Naive thymus-derived CD8-positive, alpha-beta T cell (primary cell): ENCODE data around the gene SYCP2L. TPM values are rescaled to one million over a fixed set of nuclear protein-coding genes. Genes with fewer than 3 reads are reported as not detected.
"Not testable (repeated sequence)": the region's sequence is repeated elsewhere in the genome, so short reads cannot be mapped to it uniquely, and the experiment has no call there.

Experiments
- ATAC-seq, 2 donors: fragments of 150-1000 bp; cut with Tn5 transposase in 1 of 2; sonication (Bioruptor Pico), chemical (Tn5 transposase) in 1 of 2; 1 replicate in 1 of 2; 2 replicates in 1 of 2; pipeline ENCODE4 v1.10.0; 2021; ENCODE audit warnings: mild to moderate bottlenecking in 2 of 2, moderate library complexity in 2 of 2
- POLR2A ChIA-PET: fragments of 350-600 bp; sonication (Branson Sonifier 250); formaldehyde crosslinking; loops from one replicate; lab custom pipeline; 2021; ENCODE audit warnings: antibody characterized with exemption; lab: Charles Lee
- DNase-seq, 10 donors: peaks; one replicate each; pipeline versions ENCODE4 v3.0.0 to v3.0.0-alpha.2; 2020 to 2022
- H3K27ac Mint-ChIP-seq, 10 donors: one replicate each; pipeline ENCODE4 v1.8.0; 2020 to 2022; ENCODE audit warnings: mild to moderate bottlenecking in 10 of 10, mixed read lengths in 10 of 10, moderate library complexity in 4 of 10, inconsistent platforms in 1 of 10
- H3K27me3 Mint-ChIP-seq, 5 donors: one replicate each; pipeline ENCODE4 v1.8.0; 2021 to 2022; ENCODE audit warnings: mixed read lengths in 5 of 5
- H3K36me3 Mint-ChIP-seq, 3 donors: one replicate each; pipeline ENCODE4 v1.8.0; 2020 to 2022; ENCODE audit warnings: mixed read lengths in 3 of 3, mild to moderate bottlenecking in 2 of 3, inconsistent platforms in 1 of 3
- H3K4me1 Mint-ChIP-seq, 4 donors: one replicate each; pipeline ENCODE4 v1.8.0; 2021 to 2022; ENCODE audit warnings: mixed read lengths in 4 of 4
- H3K4me3 Mint-ChIP-seq, 10 donors: one replicate each; pipeline ENCODE4 v1.8.0; 2020 to 2022; ENCODE audit warnings: mild to moderate bottlenecking in 10 of 10, mixed read lengths in 10 of 10, moderate library complexity in 6 of 10, inconsistent platforms in 1 of 10
- H3K9me3 Mint-ChIP-seq, 9 donors: one replicate each; pipeline ENCODE4 v1.8.0; 2020 to 2022; ENCODE audit warnings: mixed read lengths in 9 of 9, mild to moderate bottlenecking in 3 of 9, inconsistent platforms in 1 of 9, moderate library complexity in 1 of 9
- polyA plus RNA-seq, 3 donors: library from polyadenylated mRNA; unstranded; fragments of 300-500 nt; fragmentation: Illumina TruSeq; gene quantifications; one replicate each; pipeline ENCODE4 v1.2.3, GENCODE V29; 2021
- total RNA-seq, 8 experiments: library from RNA in 2 of 8; stranded (reverse) in 2 of 8; gene quantifications; one replicate each; pipeline ENCODE4 v1.2.3 and lab custom pipeline; 2021 to 2026

SYCP2L gene
- total and polyA plus RNA-seq, 5 experiments from 2014 or later: not detected

GRCh38 chr6:10919520-10919919 lies 32.7 kb downstream of the SYCP2L start:
- H3K27ac Mint-ChIP-seq, DNase-seq, POLR2A ChIA-PET, H3K4me1 Mint-ChIP-seq, H3K4me3 Mint-ChIP-seq, ATAC-seq: not testable (repeated sequence)
- H3K27me3 Mint-ChIP-seq: peaks cover 8 to 37% (median 15%) of the 10 kb centered on the region in 5 donors
- H3K9me3 Mint-ChIP-seq: peaks cover 1 to 23% (median 9%) of the 10 kb centered on the region in 9 donors
- peaks cover 0 to 12% (median 3%) of the 10 kb centered on the region in 3 donors for H3K36me3 Mint-ChIP-seq

- no peak for ATAC-seq
- H3K4me3 Mint-ChIP-seq: no peak overlapping the region
- DNase-seq: no peak
- H3K9me3 Mint-ChIP-seq: peaks cover 0 to 9% (median 0%) of the 10 kb centered on the region in 9 donors
- no peaks in the 10 kb centered on the region for H3K4me1 Mint-ChIP-seq
- peaks cover 10 to 48% (median 17%) of the 10 kb centered on the region in 5 donors for H3K27me3 Mint-ChIP-seq
- peaks cover 0 to 5% (median 0%) of the 10 kb centered on the region in 3 donors for H3K36me3 Mint-ChIP-seq
- H3K27ac Mint-ChIP-seq: no peak overlapping the region
- POLR2A ChIA-PET: no interaction called here
Observed at GRCh38 chr6:10933126-10933525, 46.3 kb downstream of the SYCP2L start.

- Mint-ChIP-seq H3K27ac (no peak overlapping the region), H3K4me3 (no peak overlapping the region), H3K36me3 (no peaks in the 10 kb centered on the region), H3K27me3 (peaks cover 1 to 25% (median 4%) of the 10 kb centered on the region in 5 donors), H3K9me3 (peaks cover 0 to 8% (median 0%) of the 10 kb centered on the region in 9 donors), H3K4me1 (no peaks in the 10 kb centered on the region)
- DNase-seq (no peak), ATAC-seq (no peak)
- POLR2A ChIA-PET: no interaction called here
Observed at GRCh38 chr6:10939840-10940239, 53.0 kb downstream of the SYCP2L start.

- Mint-ChIP-seq H3K9me3 (peaks cover 0 to 7% (median 0%) of the 10 kb centered on the region in 9 donors), H3K4me1 (no peaks in the 10 kb centered on the region), H3K4me3 (no peak overlapping the region), H3K27ac (no peak overlapping the region), H3K27me3 (peaks cover 8 to 20% (median 10%) of the 10 kb centered on the region in 5 donors), H3K36me3 (no peaks in the 10 kb centered on the region)
- POLR2A ChIA-PET: no interaction called here
- ATAC-seq (no peak), DNase-seq (no peak)
Observed at GRCh38 chr6:10945845-10946244, 59.0 kb downstream of the SYCP2L start.

- H3K27ac Mint-ChIP-seq: no peak overlapping the region
- no peaks in the 10 kb centered on the region for H3K4me1 Mint-ChIP-seq
- DNase-seq (no peak), ATAC-seq (no peak)
- peaks cover 8 to 29% (median 13%) of the 10 kb centered on the region in 5 donors for H3K27me3 Mint-ChIP-seq
- H3K9me3 Mint-ChIP-seq: peaks cover 0 to 5% (median 0%) of the 10 kb centered on the region in 9 donors
- no peak overlapping the region for H3K4me3 Mint-ChIP-seq
- POLR2A ChIA-PET: no interaction called here
- H3K36me3 Mint-ChIP-seq: no peaks in the 10 kb centered on the region
Observed at GRCh38 chr6:10947966-10948365, 61.1 kb downstream of the SYCP2L start.

- ATAC-seq: no peak
- Mint-ChIP-seq H3K27me3 (peaks cover 17 to 44% (median 21%) of the 10 kb centered on the region in 5 donors), H3K36me3 (peaks cover 0 to 4% (median 0%) of the 10 kb centered on the region in 3 donors), H3K27ac (no peak overlapping the region), H3K4me3 (no peak overlapping the region), H3K9me3 (peaks cover 0 to 11% (median 0%) of the 10 kb centered on the region in 9 donors), H3K4me1 (peaks cover 0 to 2% (median 0%) of the 10 kb centered on the region in 4 donors)
- DNase-seq: no peak
- POLR2A ChIA-PET: no interaction called here
Observed at GRCh38 chr6:10949579-10950490, 63.0 kb downstream of the SYCP2L start.

- peaks cover 0 to 11% (median 0%) of the 10 kb centered on the region in 9 donors for H3K9me3 Mint-ChIP-seq
- no peak for ATAC-seq
- H3K27ac Mint-ChIP-seq: no peak overlapping the region
- DNase-seq: no peak
- H3K27me3 Mint-ChIP-seq: peaks cover 17 to 44% (median 21%) of the 10 kb centered on the region in 5 donors
- POLR2A ChIA-PET: no interaction called here
- H3K4me1 Mint-ChIP-seq: peaks cover 0 to 2% (median 0%) of the 10 kb centered on the region in 4 donors
- peaks cover 0 to 4% (median 0%) of the 10 kb centered on the region in 3 donors for H3K36me3 Mint-ChIP-seq
- H3K4me3 Mint-ChIP-seq: no peak overlapping the region
Observed at GRCh38 chr6:10951675-10952282, 64.9 kb downstream of the SYCP2L start.

GRCh38 chr6:10954590-10955010 lies 67.7 kb downstream of the SYCP2L start:
- Mint-ChIP-seq H3K4me3 (no peak overlapping the region), H3K36me3 (peaks cover 0 to 4% (median 0%) of the 10 kb centered on the region in 3 donors), H3K9me3 (peaks cover 0 to 11% (median 0%) of the 10 kb centered on the region in 9 donors), H3K4me1 (peaks cover 0 to 2% (median 0%) of the 10 kb centered on the region in 4 donors), H3K27me3 (peaks cover 15 to 43% (median 21%) of the 10 kb centered on the region in 5 donors), H3K27ac (no peak overlapping the region)
- POLR2A ChIA-PET: no interaction called here
- peak; percentile 5 to 66 (median 34) for DNase-seq
- peak in 1 of 2 donors; percentile 43 for ATAC-seq

GRCh38 chr6:10956776-10957175 lies 69.9 kb downstream of the SYCP2L start:
- no peak for ATAC-seq
- Mint-ChIP-seq H3K27me3 (peaks cover 15 to 47% (median 22%) of the 10 kb centered on the region in 5 donors), H3K36me3 (peaks cover 0 to 4% (median 0%) of the 10 kb centered on the region in 3 donors), H3K9me3 (peaks cover 0 to 11% (median 0%) of the 10 kb centered on the region in 9 donors), H3K4me1 (peaks cover 0 to 2% (median 0%) of the 10 kb centered on the region in 4 donors), H3K27ac (no peak overlapping the region), H3K4me3 (no peak overlapping the region)
- POLR2A ChIA-PET: no interaction called here
- no peak for DNase-seq

- Mint-ChIP-seq H3K27me3 (peaks cover 13 to 41% (median 19%) of the 10 kb centered on the region in 5 donors), H3K27ac (no peak overlapping the region), H3K9me3 (peaks cover 0 to 11% (median 0%) of the 10 kb centered on the region in 9 donors), H3K4me1 (peaks cover 0 to 2% (median 0%) of the 10 kb centered on the region in 4 donors), H3K36me3 (peaks cover 0 to 4% (median 0%) of the 10 kb centered on the region in 3 donors), H3K4me3 (no peak overlapping the region)
- no peak for ATAC-seq
- DNase-seq: no peak
- POLR2A ChIA-PET: no interaction called here
Observed at GRCh38 chr6:10957414-10957886, 70.6 kb downstream of the SYCP2L start.

GRCh38 chr6:10960171-10960570 lies 73.3 kb downstream of the SYCP2L start:
- Mint-ChIP-seq H3K4me1 (no peaks in the 10 kb centered on the region), H3K36me3 (peaks cover 0 to 7% (median 2%) of the 10 kb centered on the region in 3 donors), H3K27me3 (peaks cover 4 to 23% (median 16%) of the 10 kb centered on the region in 5 donors), H3K4me3 (no peak overlapping the region), H3K27ac (peak overlapping the region in 1 of 10 donors; percentile 13), H3K9me3 (peaks cover 0 to 7% (median 2%) of the 10 kb centered on the region in 9 donors)
- no peak for ATAC-seq
- POLR2A ChIA-PET: no interaction called here
- no peak for DNase-seq

- peaks cover 4 to 23% (median 20%) of the 10 kb centered on the region in 5 donors for H3K27me3 Mint-ChIP-seq
- H3K4me1 Mint-ChIP-seq: no peaks in the 10 kb centered on the region
Observed at GRCh38 chr6:10961837-10962236, 75.0 kb downstream of the SYCP2L start.

More at GRCh38 chr6:10961837-10962236, 75.0 kb downstream of the SYCP2L start:
- Mint-ChIP-seq H3K36me3 (peaks cover 0 to 19% (median 4%) of the 10 kb centered on the region in 3 donors), H3K27ac (no peak overlapping the region), H3K9me3 (peaks cover 0 to 24% (median 11%) of the 10 kb centered on the region in 9 donors), H3K4me3 (no peak overlapping the region)
- ATAC-seq (no peak), DNase-seq (no peak)
- POLR2A ChIA-PET: no interaction called here
